Measurements from ENCODE around the gene BGLAP.

The BGLAP gene

GRCh38 chr1:156204686-156205085 lies 37.3 kb upstream of the BGLAP start:
- no peak overlapping the region for H3K27ac ChIP-seq (ENCODE audit: low read length)
- H4K20me1 ChIP-seq (ENCODE audit: insufficient read depth, low read length) = peaks cover 3% of the 10 kb centered on the region; the same call in 1 of the 2 replicates
- peaks cover 73% of the 10 kb centered on the region for H3K36me3 ChIP-seq (ENCODE audit: insufficient read depth, low read length)
- TF ChIP-seq CTCF (IDR thresholded peaks at IDR 0.05; ENCODE audit: borderline replicate concordance, extremely low read depth, low read length, poor library complexity, severe bottlenecking) (no peak), EZH2 (IDR thresholded peaks at IDR 0.05; ENCODE audit: borderline replicate concordance, low read depth, low read length, severe bottlenecking) (no peak)
- no peaks in the 10 kb centered on the region for H3K27me3 ChIP-seq (ENCODE audit: insufficient read depth, low read length, poor library complexity)
- DNase-seq = no peak
- H3K9ac ChIP-seq (ENCODE audit: low read depth, low read length) = no peak overlapping the region
- H3K4me3 ChIP-seq (ENCODE audit: low read depth in 1 of 2, low read length in 2 of 2) = no peak overlapping the region
- H3K79me2 ChIP-seq (ENCODE audit: insufficient read depth, low read length) = peaks cover 27% of the 10 kb centered on the region
- H3K4me1 ChIP-seq (ENCODE audit: insufficient read depth, low read length) = no peaks in the 10 kb centered on the region
- no peak overlapping the region for H3K4me2 ChIP-seq (ENCODE audit: insufficient read depth, low read length)
- no peaks in the 10 kb centered on the region for H3K9me3 ChIP-seq (ENCODE audit: insufficient read depth, low read length, severe bottlenecking)
- no peak for ATAC-seq (ENCODE audit: insufficient read depth, low read depth)
- no peak overlapping the region for H2AFZ ChIP-seq (ENCODE audit: low read depth, low read length)

DNA sequence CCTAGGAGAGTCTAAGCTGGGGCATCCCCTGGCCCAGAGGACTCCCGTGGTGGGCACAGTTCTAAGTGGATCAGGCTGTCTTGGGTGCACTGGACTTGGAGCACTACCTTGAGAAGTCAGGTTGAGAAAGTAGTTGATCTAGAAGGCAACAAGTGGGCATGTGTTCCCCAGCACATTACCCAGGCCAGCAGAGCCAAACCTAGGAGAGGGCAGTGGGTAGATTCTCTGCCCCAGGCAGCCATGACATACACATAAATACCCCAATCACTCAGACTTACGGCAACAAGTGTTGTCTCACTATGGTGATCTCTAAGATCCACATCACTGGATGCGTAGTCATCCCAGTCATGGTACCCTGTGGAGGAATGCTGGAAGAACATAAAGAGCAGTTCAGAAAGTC lies 30.7 kb upstream of the BGLAP start:
- Histone ChIP-seq H3K36me3 (ENCODE audit: insufficient read depth, low read length) (peaks cover 57% of the 10 kb centered on the region), H3K27me3 (ENCODE audit: insufficient read depth, low read length, poor library complexity) (no peaks in the 10 kb centered on the region), H4K20me1 (ENCODE audit: insufficient read depth, low read length) (no peaks in the 10 kb centered on the region), H3K4me3 (ENCODE audit: low read depth in 1 of 2, low read length in 2 of 2) (no peak overlapping the region), H3K9ac (ENCODE audit: low read depth, low read length) (no peak overlapping the region), H3K4me2 (ENCODE audit: insufficient read depth, low read length) (no peak overlapping the region), H2AFZ (ENCODE audit: low read depth, low read length) (no peak overlapping the region), H3K4me1 (ENCODE audit: insufficient read depth, low read length) (peaks cover 23% of the 10 kb centered on the region), H3K79me2 (ENCODE audit: insufficient read depth, low read length) (peaks cover 29% of the 10 kb centered on the region), H3K9me3 (ENCODE audit: insufficient read depth, low read length, severe bottlenecking) (no peaks in the 10 kb centered on the region), H3K27ac (ENCODE audit: low read length) (no peak overlapping the region)
- DNase-seq (no peak), ATAC-seq (ENCODE audit: insufficient read depth, low read depth) (no peak)
- TF ChIP-seq CTCF (IDR thresholded peaks at IDR 0.05; ENCODE audit: borderline replicate concordance, extremely low read depth, low read length, poor library complexity, severe bottlenecking) (no peak), EZH2 (IDR thresholded peaks at IDR 0.05; ENCODE audit: borderline replicate concordance, low read depth, low read length, severe bottlenecking) (no peak)

DNA sequence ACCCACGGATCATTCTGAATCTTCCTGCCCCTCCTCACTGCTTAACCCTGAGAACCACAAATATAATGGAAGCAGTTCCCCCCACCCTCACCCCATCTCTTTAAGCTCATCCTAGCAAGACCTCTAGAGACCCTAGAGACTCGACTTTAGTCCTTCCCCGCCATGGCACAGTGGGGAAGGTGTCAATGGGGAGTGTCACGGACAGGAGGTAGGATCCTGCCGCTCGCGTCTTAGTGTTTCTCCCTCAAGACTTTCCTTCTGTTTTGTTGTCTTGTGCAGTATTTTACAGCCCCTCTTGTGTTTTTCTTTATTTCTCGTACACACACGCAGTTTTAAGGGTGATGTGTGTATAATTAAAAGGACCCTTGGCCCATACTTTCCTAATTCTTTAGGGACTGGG lies 29.9 kb upstream of the BGLAP start:
- Histone ChIP-seq H4K20me1 (ENCODE audit: insufficient read depth, low read length) (no peaks in the 10 kb centered on the region), H3K4me3 (ENCODE audit: low read depth in 1 of 2, low read length in 2 of 2) (peak overlapping the region; percentile 59 to 75; a peak in 3 of 4 replicates), H3K27me3 (ENCODE audit: insufficient read depth, low read length, poor library complexity) (no peaks in the 10 kb centered on the region), H3K9ac (ENCODE audit: low read depth, low read length) (peak overlapping the region; percentile 78), H3K9me3 (ENCODE audit: insufficient read depth, low read length, severe bottlenecking) (no peaks in the 10 kb centered on the region), H3K4me2 (ENCODE audit: insufficient read depth, low read length) (peak overlapping the region; percentile 88), H2AFZ (ENCODE audit: low read depth, low read length) (peak overlapping the region; percentile 69), H3K4me1 (ENCODE audit: insufficient read depth, low read length) (peaks cover 23% of the 10 kb centered on the region), H3K27ac (ENCODE audit: low read length) (peak overlapping the region; percentile 99), H3K36me3 (ENCODE audit: insufficient read depth, low read length) (peaks cover 49% of the 10 kb centered on the region), H3K79me2 (ENCODE audit: insufficient read depth, low read length) (peaks cover 30% of the 10 kb centered on the region)
- no peak for ATAC-seq (ENCODE audit: insufficient read depth, low read depth)
- TF ChIP-seq EZH2 (IDR thresholded peaks at IDR 0.05; ENCODE audit: borderline replicate concordance, low read depth, low read length, severe bottlenecking) = no peak
- no peak for TF ChIP-seq CTCF (IDR thresholded peaks at IDR 0.05; ENCODE audit: borderline replicate concordance, extremely low read depth, low read length, poor library complexity, severe bottlenecking)
- DNase-seq = no peak

Measured in DND-41 (cell line).